ENCODE measurements around the gene GABBR2.

DNA sequence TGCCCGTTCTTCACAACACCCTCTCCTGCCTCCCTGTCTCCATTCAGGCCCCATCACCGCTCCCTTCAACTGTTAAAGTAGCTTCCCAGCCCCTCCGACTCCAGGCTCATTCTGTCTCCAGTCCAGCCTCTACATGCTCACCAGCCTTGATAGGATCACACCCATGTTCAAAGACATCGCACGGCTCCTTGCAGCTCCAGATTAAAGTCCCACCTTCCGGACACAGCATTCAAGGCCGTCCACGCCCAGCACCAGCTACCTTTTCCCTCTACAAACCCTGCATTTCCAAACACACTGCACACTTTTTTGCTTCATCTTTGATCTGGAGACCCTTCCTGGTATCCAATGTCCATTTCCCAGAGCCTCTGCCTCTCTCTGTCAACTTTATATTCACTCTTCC is 6.4 kb downstream of the GABBR2 start:
- TF ChIP-seq, protein P1, sequence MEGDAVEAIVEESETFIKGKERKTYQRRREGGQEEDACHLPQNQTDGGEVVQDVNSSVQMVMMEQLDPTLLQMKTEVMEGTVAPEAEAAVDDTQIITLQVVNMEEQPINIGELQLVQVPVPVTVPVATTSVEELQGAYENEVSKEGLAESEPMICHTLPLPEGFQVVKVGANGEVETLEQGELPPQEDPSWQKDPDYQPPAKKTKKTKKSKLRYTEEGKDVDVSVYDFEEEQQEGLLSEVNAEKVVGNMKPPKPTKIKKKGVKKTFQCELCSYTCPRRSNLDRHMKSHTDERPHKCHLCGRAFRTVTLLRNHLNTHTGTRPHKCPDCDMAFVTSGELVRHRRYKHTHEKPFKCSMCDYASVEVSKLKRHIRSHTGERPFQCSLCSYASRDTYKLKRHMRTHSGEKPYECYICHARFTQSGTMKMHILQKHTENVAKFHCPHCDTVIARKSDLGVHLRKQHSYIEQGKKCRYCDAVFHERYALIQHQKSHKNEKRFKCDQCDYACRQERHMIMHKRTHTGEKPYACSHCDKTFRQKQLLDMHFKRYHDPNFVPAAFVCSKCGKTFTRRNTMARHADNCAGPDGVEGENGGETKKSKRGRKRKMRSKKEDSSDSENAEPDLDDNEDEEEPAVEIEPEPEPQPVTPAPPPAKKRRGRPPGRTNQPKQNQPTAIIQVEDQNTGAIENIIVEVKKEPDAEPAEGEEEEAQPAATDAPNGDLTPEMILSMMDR (IDR thresholded peaks at IDR 0.05), result no peak
- TF ChIP-seq TCF7L2 (IDR thresholded peaks at IDR 0.05; ENCODE audit: low read depth, low read length), result no peak
- TF ChIP-seq POLR2AphosphoS5 (IDR thresholded peaks at IDR 0.05; ENCODE audit: low read depth, low read length), result no peak
